HG02973 (cell line): ENCODE results near the gene PAM.

ENCODE experiments used
- ATAC-seq: cut with Tn5 transposase; IDR thresholded peaks from one replicate; pipeline ENCODE4 v1.9.1; 2021; ENCODE audit warnings: moderate library complexity; ENCODE audit not compliant: unreplicated experiment

Gene PAM

GRCh38 chr5:102927007-102927406 lies 171.9 kb downstream of the PAM start:
- no peak for ATAC-seq

GRCh38 chr5:102930244-102930643 lies 175.1 kb downstream of the PAM start:
- no peak for ATAC-seq

GRCh38 chr5:102931085-102931725 lies 176.1 kb downstream of the PAM start:
- no peak for ATAC-seq

- ATAC-seq = no peak
Measured at GRCh38 chr5:102932781-102933180, 177.7 kb downstream of the PAM start.

GRCh38 chr5:102933316-102933715 lies 178.2 kb downstream of the PAM start:
- ATAC-seq = no peak

GRCh38 chr5:102933721-102934459 lies 178.8 kb downstream of the PAM start:
- ATAC-seq = no peak

- ATAC-seq = no peak
Measured at GRCh38 chr5:102937894-102938293, 182.8 kb downstream of the PAM start.

GRCh38 chr5:102941111-102941510 lies 186.0 kb downstream of the PAM start:
- no peak for ATAC-seq

GRCh38 chr5:102946414-102946813 lies 191.3 kb downstream of the PAM start:
- ATAC-seq = no peak

GRCh38 chr5:102946971-102947370 lies 191.9 kb downstream of the PAM start:
- no peak for ATAC-seq

GRCh38 chr5:102955488-102955887 lies 200.4 kb downstream of the PAM start:
- no peak for ATAC-seq

GRCh38 chr5:102956599-102956998 lies 201.5 kb downstream of the PAM start:
- no peak for ATAC-seq

GRCh38 chr5:102957141-102957540 lies 202.0 kb downstream of the PAM start:
- no peak for ATAC-seq

- ATAC-seq = no peak
Measured at GRCh38 chr5:102958481-102959011, 203.4 kb downstream of the PAM start.

GRCh38 chr5:102959055-102959454 lies 203.9 kb downstream of the PAM start:
- ATAC-seq = no peak

GRCh38 chr5:102961671-102962070 lies 206.6 kb downstream of the PAM start:
- no peak for ATAC-seq

GRCh38 chr5:102965653-102966052 lies 210.5 kb downstream of the PAM start:
- ATAC-seq = no peak

GRCh38 chr5:102969641-102970040 lies 214.5 kb downstream of the PAM start:
- ATAC-seq = no peak

- ATAC-seq = no peak
Measured at GRCh38 chr5:102971676-102972293, 216.7 kb downstream of the PAM start.

GRCh38 chr5:102974177-102974576 lies 219.1 kb downstream of the PAM start:
- ATAC-seq = no peak

- no peak for ATAC-seq
Measured at GRCh38 chr5:102975045-102975444, 219.9 kb downstream of the PAM start.
